ENCODE results near the gene SLC4A2. TPM values are rescaled to one million over a fixed set of nuclear protein-coding genes. Genes with fewer than 3 reads are reported as not detected.
A peak's percentile ranks its signal among the peaks of the same experiment; 100 is the strongest.
"Not testable (repeated sequence)": the region's sequence is repeated elsewhere in the genome, so short reads cannot be mapped to it uniquely, and the experiment has no call there.

The SLC4A2 gene, protein sequence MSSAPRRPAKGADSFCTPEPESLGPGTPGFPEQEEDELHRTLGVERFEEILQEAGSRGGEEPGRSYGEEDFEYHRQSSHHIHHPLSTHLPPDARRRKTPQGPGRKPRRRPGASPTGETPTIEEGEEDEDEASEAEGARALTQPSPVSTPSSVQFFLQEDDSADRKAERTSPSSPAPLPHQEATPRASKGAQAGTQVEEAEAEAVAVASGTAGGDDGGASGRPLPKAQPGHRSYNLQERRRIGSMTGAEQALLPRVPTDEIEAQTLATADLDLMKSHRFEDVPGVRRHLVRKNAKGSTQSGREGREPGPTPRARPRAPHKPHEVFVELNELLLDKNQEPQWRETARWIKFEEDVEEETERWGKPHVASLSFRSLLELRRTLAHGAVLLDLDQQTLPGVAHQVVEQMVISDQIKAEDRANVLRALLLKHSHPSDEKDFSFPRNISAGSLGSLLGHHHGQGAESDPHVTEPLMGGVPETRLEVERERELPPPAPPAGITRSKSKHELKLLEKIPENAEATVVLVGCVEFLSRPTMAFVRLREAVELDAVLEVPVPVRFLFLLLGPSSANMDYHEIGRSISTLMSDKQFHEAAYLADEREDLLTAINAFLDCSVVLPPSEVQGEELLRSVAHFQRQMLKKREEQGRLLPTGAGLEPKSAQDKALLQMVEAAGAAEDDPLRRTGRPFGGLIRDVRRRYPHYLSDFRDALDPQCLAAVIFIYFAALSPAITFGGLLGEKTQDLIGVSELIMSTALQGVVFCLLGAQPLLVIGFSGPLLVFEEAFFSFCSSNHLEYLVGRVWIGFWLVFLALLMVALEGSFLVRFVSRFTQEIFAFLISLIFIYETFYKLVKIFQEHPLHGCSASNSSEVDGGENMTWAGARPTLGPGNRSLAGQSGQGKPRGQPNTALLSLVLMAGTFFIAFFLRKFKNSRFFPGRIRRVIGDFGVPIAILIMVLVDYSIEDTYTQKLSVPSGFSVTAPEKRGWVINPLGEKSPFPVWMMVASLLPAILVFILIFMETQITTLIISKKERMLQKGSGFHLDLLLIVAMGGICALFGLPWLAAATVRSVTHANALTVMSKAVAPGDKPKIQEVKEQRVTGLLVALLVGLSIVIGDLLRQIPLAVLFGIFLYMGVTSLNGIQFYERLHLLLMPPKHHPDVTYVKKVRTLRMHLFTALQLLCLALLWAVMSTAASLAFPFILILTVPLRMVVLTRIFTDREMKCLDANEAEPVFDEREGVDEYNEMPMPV
- 99.4 TPM for total RNA-seq (ENCODE audit: unreplicated experiment)
- long read RNA-seq, full-length matches to known transcripts, result 6 of 14 reads
- long read RNA-seq, partial matches to known transcripts, result 7 of 14 reads
- long read RNA-seq, other reads (novel, unspliced or antisense), result 1 of 14 reads

DNA sequence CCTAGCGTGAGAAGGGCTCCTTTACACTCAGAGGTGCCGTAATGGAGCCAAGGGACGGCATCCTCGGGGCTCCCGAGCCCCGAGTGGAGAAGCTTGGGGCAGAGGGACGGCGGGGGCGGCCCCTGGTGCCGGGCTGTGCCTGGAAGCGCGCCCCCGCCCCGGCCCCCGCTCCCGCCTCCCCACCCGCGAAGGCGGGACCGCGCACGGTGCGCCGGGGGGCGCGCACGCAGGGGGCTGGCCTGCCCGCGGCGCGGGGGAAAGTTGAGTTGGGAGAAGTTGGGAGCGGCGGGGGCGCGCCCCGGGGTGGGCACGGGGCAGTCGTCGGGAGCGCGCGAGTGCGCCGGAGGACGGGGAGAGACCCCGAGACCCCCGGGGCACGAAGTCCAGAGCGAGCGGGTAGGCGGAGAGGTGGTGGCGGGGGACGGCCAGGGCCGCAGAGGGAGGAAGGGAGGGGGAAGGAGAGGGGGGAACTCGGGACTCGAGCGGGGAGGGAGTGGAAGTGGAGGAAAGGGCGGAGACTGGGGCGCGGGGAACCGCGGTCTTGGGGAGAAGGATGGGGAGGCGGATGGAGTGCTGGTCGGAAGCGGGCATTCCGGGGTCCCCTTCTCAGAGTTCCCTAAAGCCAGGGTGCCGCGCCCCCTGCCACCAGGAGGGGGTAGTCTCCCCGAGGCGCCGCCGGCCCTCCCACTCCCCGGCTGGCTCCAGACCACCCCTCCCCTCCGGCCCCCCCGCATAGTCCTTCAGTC is at the start of gene SLC4A2:
Gene SLC4A2, plus strand, starts transcription at position 223 of the 746 bp plus-strand sequence. CDS start 2,399 bp downstream, outside the sequence.
- Mint-ChIP-seq H3K27me3 (ENCODE audit: unreplicated experiment) (peaks cover 22% of the 10 kb centered on the region), H3K9me3 (ENCODE audit: unreplicated experiment) (peaks cover 9% of the 10 kb centered on the region), H3K4me3 (ENCODE audit: unreplicated experiment) (peak within 1 kb of the TSS; percentile 99), H3K4me1 (ENCODE audit: low read depth, unreplicated experiment) (peaks cover 21% of the 10 kb centered on the region), H3K27ac (ENCODE audit: unreplicated experiment) (peak within 1 kb of the TSS; percentile 99), H3K36me3 (ENCODE audit: unreplicated experiment) (no peaks in the 10 kb centered on the region)
- TF ChIP-seq, protein P1, sequence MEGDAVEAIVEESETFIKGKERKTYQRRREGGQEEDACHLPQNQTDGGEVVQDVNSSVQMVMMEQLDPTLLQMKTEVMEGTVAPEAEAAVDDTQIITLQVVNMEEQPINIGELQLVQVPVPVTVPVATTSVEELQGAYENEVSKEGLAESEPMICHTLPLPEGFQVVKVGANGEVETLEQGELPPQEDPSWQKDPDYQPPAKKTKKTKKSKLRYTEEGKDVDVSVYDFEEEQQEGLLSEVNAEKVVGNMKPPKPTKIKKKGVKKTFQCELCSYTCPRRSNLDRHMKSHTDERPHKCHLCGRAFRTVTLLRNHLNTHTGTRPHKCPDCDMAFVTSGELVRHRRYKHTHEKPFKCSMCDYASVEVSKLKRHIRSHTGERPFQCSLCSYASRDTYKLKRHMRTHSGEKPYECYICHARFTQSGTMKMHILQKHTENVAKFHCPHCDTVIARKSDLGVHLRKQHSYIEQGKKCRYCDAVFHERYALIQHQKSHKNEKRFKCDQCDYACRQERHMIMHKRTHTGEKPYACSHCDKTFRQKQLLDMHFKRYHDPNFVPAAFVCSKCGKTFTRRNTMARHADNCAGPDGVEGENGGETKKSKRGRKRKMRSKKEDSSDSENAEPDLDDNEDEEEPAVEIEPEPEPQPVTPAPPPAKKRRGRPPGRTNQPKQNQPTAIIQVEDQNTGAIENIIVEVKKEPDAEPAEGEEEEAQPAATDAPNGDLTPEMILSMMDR (IDR thresholded peaks at IDR 0.05; ENCODE audit: partially characterized antibody, unreplicated experiment), result peak; percentile 77
- DNase-seq, result peak; percentile 65

DNA sequence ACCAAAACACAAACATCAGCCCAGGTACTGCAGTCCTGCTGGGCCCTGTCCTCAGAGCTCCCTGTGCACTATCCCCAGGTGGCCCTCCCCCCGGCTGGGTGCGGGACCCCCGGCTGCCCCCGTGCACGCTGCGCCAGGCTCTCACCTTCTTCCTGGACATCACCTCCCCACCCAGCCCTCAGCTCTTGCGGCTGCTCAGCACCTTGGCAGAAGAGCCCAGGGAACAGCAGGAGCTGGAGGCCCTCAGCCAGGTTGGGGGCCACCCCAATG is 49.4 kb upstream of the SLC4A2 start:
- peaks cover 13% of the 10 kb centered on the region for H3K9me3 Mint-ChIP-seq (ENCODE audit: unreplicated experiment)
- peaks cover 13% of the 10 kb centered on the region for H3K27me3 Mint-ChIP-seq (ENCODE audit: unreplicated experiment)
- no peak overlapping the region for H3K27ac Mint-ChIP-seq (ENCODE audit: unreplicated experiment)
- H3K36me3 Mint-ChIP-seq (ENCODE audit: unreplicated experiment), result no peaks in the 10 kb centered on the region
- no peak for DNase-seq
- H3K4me1 Mint-ChIP-seq (ENCODE audit: low read depth, unreplicated experiment), result peaks cover 11% of the 10 kb centered on the region
- H3K4me3 Mint-ChIP-seq (ENCODE audit: unreplicated experiment), result no peak overlapping the region
- TF ChIP-seq, protein P1 (IDR thresholded peaks at IDR 0.05; ENCODE audit: partially characterized antibody, unreplicated experiment), result no peak

DNA sequence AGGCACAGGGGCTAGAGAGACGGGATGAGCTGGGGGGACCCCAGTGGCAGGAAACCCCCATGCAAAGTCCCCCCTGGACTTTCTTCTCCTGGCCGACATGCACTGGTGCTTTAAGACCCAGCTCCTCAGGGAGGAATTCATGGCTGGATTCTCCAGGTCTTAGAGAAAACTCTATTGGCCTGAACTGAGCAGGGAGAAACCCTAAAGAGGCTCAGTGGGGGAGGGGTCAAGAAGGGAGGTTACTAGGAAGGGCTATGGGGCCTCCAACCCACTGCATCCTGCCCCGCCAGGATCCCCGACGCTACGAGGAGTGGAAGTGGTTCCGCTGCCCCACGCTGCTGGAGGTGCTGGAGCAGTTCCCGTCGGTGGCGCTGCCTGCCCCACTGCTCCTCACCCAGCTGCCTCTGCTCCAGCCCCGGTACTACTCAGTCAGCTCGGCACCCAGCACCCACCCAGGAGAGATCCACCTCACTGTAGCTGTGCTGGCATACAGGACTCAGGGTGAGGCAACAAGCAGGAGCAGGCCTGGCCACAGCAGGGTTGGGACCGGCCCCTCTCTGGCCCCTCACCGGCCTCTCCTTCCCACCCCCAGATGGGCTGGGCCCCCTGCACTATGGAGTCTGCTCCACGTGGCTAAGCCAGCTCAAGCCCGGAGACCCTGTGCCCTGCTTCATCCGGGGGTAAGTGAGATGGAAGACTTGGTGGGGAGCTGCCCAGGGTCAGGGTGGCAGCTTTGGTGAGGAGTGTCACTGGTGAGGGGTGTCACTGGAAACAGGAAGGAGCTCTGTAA is 48.9 kb upstream of the SLC4A2 start:
- H3K4me1 Mint-ChIP-seq (ENCODE audit: low read depth, unreplicated experiment), result peaks cover 11% of the 10 kb centered on the region
- no peaks in the 10 kb centered on the region for H3K36me3 Mint-ChIP-seq (ENCODE audit: unreplicated experiment)
- H3K27me3 Mint-ChIP-seq (ENCODE audit: unreplicated experiment), result peaks cover 13% of the 10 kb centered on the region
- no peak overlapping the region for H3K27ac Mint-ChIP-seq (ENCODE audit: unreplicated experiment)
- H3K4me3 Mint-ChIP-seq (ENCODE audit: unreplicated experiment), result no peak overlapping the region
- no peak for DNase-seq
- peaks cover 13% of the 10 kb centered on the region for H3K9me3 Mint-ChIP-seq (ENCODE audit: unreplicated experiment)
- TF ChIP-seq, protein P1 (IDR thresholded peaks at IDR 0.05; ENCODE audit: partially characterized antibody, unreplicated experiment), result no peak

DNA sequence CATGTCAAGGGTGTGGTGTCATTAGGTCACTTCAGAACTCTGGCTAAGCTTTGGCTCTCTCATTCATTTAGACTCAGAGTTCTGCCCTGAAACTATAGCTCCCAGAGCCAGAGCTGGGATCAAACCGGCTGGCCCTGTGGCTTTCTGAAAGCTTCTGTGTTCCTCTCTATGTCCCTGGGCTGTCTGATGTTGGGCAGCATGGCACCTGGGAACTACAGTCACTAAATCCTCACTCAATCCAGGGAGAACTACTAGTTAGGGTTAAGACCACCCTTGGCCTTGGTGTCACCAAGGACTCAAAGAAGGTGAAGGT is 48.3 kb upstream of the SLC4A2 start:
- TF ChIP-seq, protein P1 (IDR thresholded peaks at IDR 0.05; ENCODE audit: partially characterized antibody, unreplicated experiment), result no peak
- DNase-seq, result no peak
- no peaks in the 10 kb centered on the region for H3K36me3 Mint-ChIP-seq (ENCODE audit: unreplicated experiment)
- peaks cover 13% of the 10 kb centered on the region for H3K27me3 Mint-ChIP-seq (ENCODE audit: unreplicated experiment)
- no peak overlapping the region for H3K4me3 Mint-ChIP-seq (ENCODE audit: unreplicated experiment)
- peaks cover 11% of the 10 kb centered on the region for H3K9me3 Mint-ChIP-seq (ENCODE audit: unreplicated experiment)
- H3K4me1 Mint-ChIP-seq (ENCODE audit: low read depth, unreplicated experiment), result peaks cover 10% of the 10 kb centered on the region
- H3K27ac Mint-ChIP-seq (ENCODE audit: unreplicated experiment), result no peak overlapping the region

DNA sequence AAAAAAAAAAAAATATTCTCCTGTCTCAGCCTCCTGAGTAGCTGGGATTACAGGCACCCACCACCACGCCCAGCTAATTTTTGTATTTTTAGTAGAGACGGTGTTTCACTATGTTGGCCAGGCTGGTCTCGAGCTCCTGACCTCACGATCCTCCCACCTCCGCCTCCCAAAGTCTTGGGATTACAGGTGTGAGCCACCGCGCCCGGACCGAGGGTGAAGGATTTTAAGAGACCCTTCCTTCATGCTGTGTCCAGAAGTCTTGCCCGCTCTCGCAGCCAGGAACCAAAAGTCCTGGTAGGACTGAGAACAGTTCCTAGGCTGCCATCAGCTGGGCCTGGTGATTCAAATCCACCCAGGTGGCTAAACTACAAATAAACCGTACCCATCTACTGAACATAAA is 47.8 kb upstream of the SLC4A2 start:
- H3K4me3 Mint-ChIP-seq (ENCODE audit: unreplicated experiment); DNase-seq; H3K9me3 Mint-ChIP-seq (ENCODE audit: unreplicated experiment); H3K27ac Mint-ChIP-seq (ENCODE audit: unreplicated experiment); H3K36me3 Mint-ChIP-seq (ENCODE audit: unreplicated experiment); H3K4me1 Mint-ChIP-seq (ENCODE audit: low read depth, unreplicated experiment): not testable (repeated sequence)
- H3K27me3 Mint-ChIP-seq (ENCODE audit: unreplicated experiment), result peaks cover 13% of the 10 kb centered on the region

Measured in glutamatergic neuron (in vitro differentiated cells).